Neutrophil (primary cell): ENCODE results near the gene WDR27.
"Not testable (repeated sequence)": the region's sequence is repeated elsewhere in the genome, so short reads cannot be mapped to it uniquely, and the experiment has no call there.

Experiments
- H3K27ac ChIP-seq: fragments of 200-600 bp; sonication (generic); 2 replicates; pipeline ENCODE4 v1.5.1; 2016; ENCODE audit warnings: mild to moderate bottlenecking, moderate library complexity
- H3K27me3 ChIP-seq: fragments of 200-600 bp; sonication (generic); 2 replicates; pipeline ENCODE4 v1.6.0; 2016; ENCODE audit warnings: mild to moderate bottlenecking
- H3K36me3 ChIP-seq: fragments of 200-600 bp; sonication (generic); 2 replicates; pipeline ENCODE4 v1.5.1; 2017
- H3K4me1 ChIP-seq, 2 experiments: fragments of 200-600 bp in 1 of 2; sonication (generic) in 1 of 2; 1 replicate in 1 of 2; 2 replicates in 1 of 2; pipeline versions ENCODE4 v1.5.1 to v1.6.1; 2013 to 2016; ENCODE audit warnings: low read depth in 1 of 2, low read length in 1 of 2, mild to moderate bottlenecking in 1 of 2, moderate library complexity in 1 of 2; ENCODE audit not compliant: control insufficient read depth in 1 of 2, insufficient read depth in 1 of 2
- H3K4me3 ChIP-seq, 2 experiments: fragments of 200-600 bp in 1 of 2; sonication (generic) in 1 of 2; 1 replicate in 1 of 2; 2 replicates in 1 of 2; pipeline ENCODE4 v1.5.1; 2013 to 2016; ENCODE audit warnings: low read depth in 1 of 2, low read length in 1 of 2, mild to moderate bottlenecking in 1 of 2, moderate library complexity in 1 of 2
- H3K9me3 ChIP-seq: fragments of 200-600 bp; sonication (generic); 2 replicates; pipeline ENCODE4 v1.5.1; 2016
- TF ChIP-seq, protein P1 (sequence below): fragments of 200-600 bp; sonication (generic); IDR thresholded peaks from 2 replicates; pipeline ENCODE4 v1.5.1; 2016; ENCODE audit warnings: antibody characterized with exemption

The WDR27 gene

DNA sequence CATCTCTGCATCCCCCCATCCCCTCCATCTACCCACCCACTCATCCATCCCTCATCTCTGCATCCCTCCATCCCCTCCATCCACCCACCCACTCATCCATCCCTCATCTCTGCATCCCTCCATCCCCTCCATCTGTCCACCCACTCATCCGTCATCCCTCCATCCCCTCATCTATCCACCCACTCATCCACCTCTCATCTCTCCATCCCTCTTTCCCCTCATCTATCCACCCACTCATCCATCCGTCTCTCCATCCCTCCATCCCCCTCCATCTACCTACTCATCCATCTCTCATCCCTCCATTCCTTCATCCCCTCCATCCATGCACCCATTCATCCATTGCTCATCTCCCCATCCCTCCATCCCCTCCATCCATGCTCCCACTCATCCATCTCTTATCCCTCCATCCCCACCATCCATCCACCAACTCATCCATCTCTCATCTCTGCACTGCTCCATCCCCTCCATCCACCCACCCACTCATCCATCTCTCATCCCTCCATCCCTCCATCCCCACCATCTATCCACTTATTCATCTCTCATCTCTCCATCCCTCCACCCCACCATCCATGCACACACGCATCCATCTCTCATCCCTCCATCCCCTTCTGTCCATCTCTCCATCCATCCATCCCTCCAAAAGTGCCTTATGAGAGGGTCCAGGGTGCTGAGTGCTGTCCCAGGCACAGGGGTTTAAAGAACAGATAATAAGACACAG lies 51.4 kb downstream of the WDR27 start:
- no peaks in the 10 kb centered on the region for H3K27me3 ChIP-seq
- H3K27ac ChIP-seq, result no peak overlapping the region
- H3K36me3 ChIP-seq, result no peaks in the 10 kb centered on the region
- TF ChIP-seq, protein P1, sequence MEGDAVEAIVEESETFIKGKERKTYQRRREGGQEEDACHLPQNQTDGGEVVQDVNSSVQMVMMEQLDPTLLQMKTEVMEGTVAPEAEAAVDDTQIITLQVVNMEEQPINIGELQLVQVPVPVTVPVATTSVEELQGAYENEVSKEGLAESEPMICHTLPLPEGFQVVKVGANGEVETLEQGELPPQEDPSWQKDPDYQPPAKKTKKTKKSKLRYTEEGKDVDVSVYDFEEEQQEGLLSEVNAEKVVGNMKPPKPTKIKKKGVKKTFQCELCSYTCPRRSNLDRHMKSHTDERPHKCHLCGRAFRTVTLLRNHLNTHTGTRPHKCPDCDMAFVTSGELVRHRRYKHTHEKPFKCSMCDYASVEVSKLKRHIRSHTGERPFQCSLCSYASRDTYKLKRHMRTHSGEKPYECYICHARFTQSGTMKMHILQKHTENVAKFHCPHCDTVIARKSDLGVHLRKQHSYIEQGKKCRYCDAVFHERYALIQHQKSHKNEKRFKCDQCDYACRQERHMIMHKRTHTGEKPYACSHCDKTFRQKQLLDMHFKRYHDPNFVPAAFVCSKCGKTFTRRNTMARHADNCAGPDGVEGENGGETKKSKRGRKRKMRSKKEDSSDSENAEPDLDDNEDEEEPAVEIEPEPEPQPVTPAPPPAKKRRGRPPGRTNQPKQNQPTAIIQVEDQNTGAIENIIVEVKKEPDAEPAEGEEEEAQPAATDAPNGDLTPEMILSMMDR, result no peak
- H3K9me3 ChIP-seq, result no peaks in the 10 kb centered on the region
- H3K4me1 ChIP-seq, result peaks cover 5 to 7% of the 10 kb centered on the region in 2 experiments
- no peak overlapping the region for H3K4me3 ChIP-seq

DNA sequence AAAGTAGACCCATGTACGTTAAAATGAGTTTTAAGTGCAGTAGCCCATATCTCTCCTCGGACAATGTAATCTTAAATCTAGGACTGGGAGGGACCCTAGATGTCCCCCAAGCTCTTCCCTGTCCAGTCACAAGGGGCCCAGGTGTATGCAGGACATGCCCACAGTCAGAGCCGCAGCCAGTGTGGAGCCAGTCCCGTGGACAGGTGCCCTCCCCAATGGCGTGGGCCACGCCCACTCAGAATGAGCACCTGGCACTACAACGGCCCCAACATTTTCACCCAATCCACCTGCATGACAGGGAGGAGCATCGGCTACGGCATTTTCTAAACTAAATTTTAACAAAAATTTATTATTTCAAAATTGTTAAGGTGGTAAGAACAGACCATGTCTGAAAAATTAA lies 53.2 kb downstream of the WDR27 start:
- Histone ChIP-seq H3K9me3 (no peaks in the 10 kb centered on the region), H3K27ac (no peak overlapping the region), H3K36me3 (no peaks in the 10 kb centered on the region), H3K4me3 (no peak overlapping the region), H3K27me3 (no peaks in the 10 kb centered on the region), H3K4me1 (no peaks in the 10 kb centered on the region)
- TF ChIP-seq, protein P1, result no peak

DNA sequence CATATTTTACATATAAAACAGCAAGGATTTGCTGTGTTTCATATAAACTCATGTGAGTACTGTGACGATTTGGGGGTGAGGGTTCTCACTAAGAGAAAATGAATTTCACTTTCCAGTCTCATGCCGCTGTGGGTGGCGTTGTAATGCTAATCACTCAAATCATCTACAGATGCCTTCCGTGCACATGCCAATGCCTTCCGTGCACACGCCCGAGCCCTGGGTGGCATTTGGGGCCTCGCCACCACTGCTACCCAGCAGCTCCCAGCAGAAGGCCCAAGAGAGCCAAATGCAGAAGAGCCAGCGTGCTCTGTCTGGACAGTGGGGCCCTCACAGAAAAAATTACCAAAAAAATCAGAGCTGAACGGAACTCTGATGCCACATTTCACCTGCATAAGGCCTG lies 53.7 kb downstream of the WDR27 start:
- Histone ChIP-seq H3K9me3 (no peaks in the 10 kb centered on the region), H3K4me1 (no peaks in the 10 kb centered on the region), H3K36me3 (no peaks in the 10 kb centered on the region), H3K4me3 (no peak overlapping the region), H3K27me3 (no peaks in the 10 kb centered on the region), H3K27ac (no peak overlapping the region)
- TF ChIP-seq, protein P1, result no peak

DNA sequence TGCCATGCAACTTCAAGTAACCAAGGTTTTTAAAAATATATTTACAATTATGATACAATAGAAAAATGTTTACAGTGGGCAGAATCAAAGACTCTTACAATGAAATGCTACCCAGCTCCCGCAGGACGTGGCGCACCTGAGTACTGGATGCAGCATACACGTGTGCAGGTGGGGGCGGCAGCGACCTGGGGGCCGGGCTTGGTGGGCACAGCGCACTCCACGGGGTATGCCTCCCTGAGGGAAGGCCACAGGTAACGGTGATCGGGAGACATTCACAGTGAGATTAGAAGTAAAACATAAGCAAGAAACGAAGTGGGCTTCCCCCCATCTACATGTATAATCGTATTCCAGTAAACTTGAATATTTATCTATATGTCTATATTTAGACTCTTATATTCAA lies 54.2 kb downstream of the WDR27 start:
- Histone ChIP-seq H3K27me3 (no peaks in the 10 kb centered on the region), H3K4me3 (no peak overlapping the region), H3K27ac (no peak overlapping the region), H3K4me1 (no peaks in the 10 kb centered on the region), H3K36me3 (no peaks in the 10 kb centered on the region), H3K9me3 (no peaks in the 10 kb centered on the region)
- TF ChIP-seq, protein P1, result no peak

DNA sequence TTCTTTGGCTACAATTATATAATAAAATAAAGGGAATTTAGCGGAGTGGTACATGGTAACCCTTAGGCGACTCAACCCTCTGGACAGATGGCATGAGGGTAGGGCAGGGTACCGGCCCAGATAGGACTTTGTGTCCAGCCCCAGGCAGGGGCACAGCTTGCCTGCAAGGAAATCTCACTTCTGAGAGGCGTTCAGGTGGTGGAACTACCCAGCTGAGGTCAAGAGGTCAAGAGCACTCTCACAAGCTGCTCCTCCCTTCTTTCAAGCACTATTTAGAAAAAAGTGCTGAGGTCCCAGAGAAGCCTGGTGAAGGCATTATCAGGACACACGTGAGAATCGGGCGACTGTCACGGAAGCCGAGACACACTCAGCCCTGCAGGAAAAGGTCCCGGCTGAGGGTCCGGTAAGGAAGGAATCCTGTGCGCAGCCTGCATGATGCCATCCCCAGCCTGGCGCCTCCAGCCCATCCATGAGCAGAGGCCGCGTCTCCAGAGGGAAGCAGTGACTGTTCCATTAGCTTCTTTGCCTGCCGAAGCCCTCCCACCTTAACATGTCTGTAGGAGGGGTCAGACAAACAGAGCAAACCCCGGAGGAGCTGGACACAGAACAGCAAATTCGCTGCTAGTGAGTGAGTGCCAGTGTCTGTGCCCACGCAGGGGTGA lies 54.8 kb downstream of the WDR27 start:
- Histone ChIP-seq H3K27me3 (no peaks in the 10 kb centered on the region), H3K4me1 (no peaks in the 10 kb centered on the region), H3K36me3 (no peaks in the 10 kb centered on the region), H3K9me3 (no peaks in the 10 kb centered on the region), H3K4me3 (no peak overlapping the region), H3K27ac (no peak overlapping the region)
- TF ChIP-seq, protein P1, result no peak

DNA sequence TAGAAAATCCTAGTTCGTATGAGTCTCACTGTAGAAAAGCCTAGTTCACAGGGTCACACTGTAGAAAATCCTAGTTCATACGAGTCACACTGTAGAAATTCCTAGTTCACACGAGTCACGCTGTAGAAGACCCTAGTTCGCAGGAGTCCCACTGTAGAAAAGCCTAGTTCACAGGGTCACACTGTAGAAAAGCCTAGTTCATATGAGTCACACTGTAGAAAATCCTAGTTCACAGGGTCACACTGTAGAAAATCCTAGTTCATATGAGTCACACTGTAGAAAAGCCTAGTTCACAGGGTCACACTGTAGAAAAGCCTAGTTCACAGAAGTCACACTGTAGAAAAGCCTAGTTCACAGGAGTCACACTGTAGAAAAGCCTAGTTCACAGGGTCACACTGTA lies 56.4 kb downstream of the WDR27 start:
- not testable (repeated sequence) for H3K4me1 ChIP-seq, H3K27ac ChIP-seq, H3K9me3 ChIP-seq, H3K27me3 ChIP-seq, H3K4me3 ChIP-seq, H3K36me3 ChIP-seq
